AG09319 (cell line): ENCODE data around the gene DCAF6.

Source experiments
- DNase-seq: peaks from one replicate; pipeline ENCODE4 v3.0.0-alpha.2; 2010; ENCODE audit warnings: low read depth; ENCODE audit errors: extremely low read depth
- CTCF ChIP-seq: IDR thresholded peaks from 2 replicates; pipeline ENCODE4 v1.5.1; 2011; ENCODE audit warnings: low read depth, mild to moderate bottlenecking, inconsistent platforms, low read length, moderate library complexity

The DCAF6 gene

GRCh38 chr1:168084396-168085231 is 148.1 kb downstream of the DCAF6 start:
- no peak for DNase-seq
- TF ChIP-seq CTCF = peak; percentile 92

GRCh38 chr1:168085401-168085872 is 149.0 kb downstream of the DCAF6 start:
- no peak for DNase-seq
- no peak for TF ChIP-seq CTCF

- TF ChIP-seq CTCF = no peak
- no peak for DNase-seq
Measured at GRCh38 chr1:168086438-168086837, 150.0 kb downstream of the DCAF6 start.

- TF ChIP-seq CTCF = no peak
- no peak for DNase-seq
Measured at GRCh38 chr1:168087696-168088095, 151.2 kb downstream of the DCAF6 start.

GRCh38 chr1:168088511-168089325 is 152.2 kb downstream of the DCAF6 start:
- DNase-seq = no peak
- TF ChIP-seq CTCF = no peak

GRCh38 chr1:168089326-168089978 is 153.0 kb downstream of the DCAF6 start:
- no peak for DNase-seq
- TF ChIP-seq CTCF = no peak
